RPMI8226 (cell line): ENCODE results near the gene FGF9.

Experiments
- DNase-seq: peaks from one replicate; pipeline ENCODE4 v3.0.0-alpha.2; 2015

The FGF9 gene

DNA sequence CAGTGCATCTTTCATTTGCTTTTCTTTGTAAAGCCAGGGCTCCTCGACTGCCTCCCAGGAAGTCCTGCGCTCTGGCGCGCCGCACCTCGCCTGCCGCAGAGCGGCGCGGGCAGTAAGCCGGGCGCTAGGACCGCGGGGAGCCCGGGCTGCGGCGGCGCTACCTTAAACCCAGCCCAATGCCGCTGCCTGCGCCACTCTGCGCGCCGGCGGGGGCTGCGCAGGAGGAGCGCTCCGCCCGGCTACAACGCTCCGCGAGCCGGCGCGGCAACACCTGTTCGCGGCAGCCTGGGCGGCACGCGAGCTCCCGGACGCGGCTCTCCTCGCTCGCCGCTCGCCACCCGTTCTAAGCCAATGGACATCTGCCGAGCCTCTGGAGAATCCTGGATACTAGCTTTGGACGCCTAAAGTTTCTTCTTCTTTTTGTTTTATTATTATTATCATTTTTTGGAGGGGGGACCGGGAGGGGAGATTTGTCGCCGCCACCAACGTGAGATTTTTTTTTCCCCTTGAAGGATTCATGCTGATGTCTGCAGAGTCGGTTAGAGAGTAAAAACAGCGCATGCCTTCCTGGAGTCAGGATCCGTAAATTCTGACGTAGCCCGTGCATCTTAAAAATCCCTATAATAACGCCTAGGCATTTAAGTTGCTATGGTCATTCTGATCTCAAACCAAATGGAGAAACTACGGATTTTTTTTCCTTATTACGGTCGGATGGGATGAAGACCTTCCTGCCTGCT lies at the start of gene FGF9:
TSS of gene FGF9 (plus strand) at position 191 of the 737 bp plus-strand sequence. CDS start 840 bp downstream, outside the sequence.
- DNase-seq = peak; percentile 91

DNA sequence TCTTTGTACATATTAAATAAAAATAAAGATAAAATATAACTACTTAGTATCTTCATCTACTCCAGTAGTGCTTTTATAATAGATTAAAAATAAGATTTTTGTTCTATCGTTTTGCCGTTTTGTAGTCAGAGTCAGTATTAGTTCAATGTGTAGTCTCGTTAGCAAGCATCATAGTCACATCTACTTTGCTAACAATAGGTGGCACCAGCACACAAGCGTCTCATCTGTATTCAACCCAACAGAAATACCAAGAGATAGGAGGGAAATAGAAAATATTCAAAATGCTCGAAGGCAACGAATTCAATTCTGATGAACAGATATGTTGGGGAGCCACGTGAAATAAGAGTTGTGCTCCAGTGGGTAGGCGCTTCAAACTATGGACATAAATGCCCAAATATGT lies 45.5 kb upstream of the FGF9 start:
- peak; percentile 59 for DNase-seq

DNA sequence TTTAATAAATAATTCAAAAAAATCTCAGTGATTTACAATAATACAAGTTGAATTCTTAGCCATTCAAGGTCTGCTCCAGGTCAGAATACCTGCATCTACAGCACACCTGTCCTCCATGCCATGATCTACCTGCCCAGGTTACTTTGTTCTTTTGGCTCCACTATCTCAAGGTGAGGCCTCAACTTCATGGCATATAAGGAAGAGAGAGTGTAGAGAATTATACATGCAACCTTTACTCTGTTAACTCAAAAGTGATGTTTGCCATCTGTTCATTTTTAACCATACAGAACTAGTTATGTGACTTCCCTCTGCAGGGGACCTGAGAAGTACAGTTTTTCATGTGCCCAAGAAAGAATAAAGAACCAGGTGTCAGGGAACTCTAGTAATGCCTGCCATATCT lies 38.7 kb upstream of the FGF9 start:
- no peak for DNase-seq

DNA sequence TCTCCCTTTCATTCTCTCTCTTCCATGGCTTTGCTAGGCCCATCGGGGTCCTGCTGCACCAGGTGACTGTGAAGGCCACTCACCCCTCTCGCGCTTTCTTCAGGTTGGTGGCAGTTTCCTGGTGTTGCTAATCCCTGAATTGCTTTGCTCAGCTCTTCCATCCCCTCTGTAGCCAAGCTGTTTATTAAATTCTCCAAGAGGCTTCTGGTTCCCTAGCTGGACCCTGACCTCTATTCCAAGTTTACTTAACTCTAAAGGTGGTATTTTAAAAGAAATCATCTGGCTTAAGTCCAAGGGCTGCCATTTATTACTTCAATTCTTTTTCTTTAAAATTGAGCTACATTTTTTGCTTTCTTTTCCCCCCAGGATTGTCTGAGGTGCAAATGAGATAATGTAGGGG lies 34.2 kb upstream of the FGF9 start:
- peak; percentile 18 for DNase-seq

DNA sequence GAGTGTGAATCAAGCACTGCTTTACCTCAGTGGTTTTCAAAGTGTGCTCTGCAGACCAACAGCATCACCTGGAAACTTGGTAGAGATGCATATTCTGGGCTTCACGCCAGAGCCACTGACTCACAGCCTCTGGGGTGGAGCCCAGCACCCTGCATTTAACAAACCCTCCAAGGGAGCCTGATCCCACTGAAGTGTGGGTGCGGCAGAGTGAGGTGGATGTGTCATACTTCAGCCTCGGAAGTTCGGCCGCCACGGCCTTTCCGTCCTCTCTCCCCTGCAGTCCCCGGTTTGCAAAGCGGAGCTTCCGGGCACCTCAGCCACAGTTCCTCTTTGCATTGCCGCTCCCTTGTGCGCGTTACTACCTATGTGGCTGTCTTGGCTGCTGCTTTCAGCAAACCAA lies 33.6 kb upstream of the FGF9 start:
- DNase-seq = peak; percentile 95

DNA sequence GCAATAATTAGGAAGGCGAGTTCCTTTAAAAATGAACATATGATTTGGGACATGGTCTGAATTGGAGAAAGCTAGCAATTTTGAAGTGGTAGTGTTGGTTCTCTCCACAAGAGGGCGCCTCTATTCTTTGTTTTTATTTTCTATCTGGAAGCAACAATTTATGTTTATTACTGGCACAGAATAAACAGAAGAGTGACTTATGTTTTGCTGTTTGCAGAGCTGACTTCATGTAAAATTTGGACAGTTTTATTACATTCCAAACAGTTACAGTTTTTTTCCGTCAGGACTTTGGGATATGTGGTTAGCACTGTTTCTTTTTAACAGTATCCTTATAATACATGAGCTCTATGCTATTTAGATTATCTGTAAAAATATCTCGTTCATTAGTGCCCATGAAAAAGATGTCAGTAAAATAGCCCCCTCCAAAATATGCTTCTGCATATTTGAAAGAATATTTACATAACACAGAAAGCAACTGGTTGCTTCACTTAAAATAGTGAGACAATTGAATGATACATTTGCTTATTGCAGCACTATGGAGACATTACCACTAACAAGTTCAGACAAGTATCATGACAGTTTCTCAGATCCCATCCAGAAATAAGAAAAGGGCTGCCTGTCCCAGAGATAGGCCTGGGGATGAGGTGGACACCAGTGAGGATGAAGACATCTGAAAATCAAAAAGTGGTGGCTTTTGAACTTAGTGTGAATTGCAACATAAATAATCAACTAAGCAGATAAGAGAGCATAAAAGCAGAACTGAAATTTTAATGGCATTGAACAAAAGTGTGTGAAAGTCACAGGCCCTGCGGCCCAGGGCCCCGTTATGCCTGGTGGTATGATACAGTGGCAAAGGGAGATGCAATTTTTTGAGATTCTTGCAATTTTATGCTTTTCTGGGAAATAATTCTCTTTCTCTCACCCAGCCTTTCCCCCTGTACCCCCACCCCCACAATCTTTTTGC lies 32.3 kb upstream of the FGF9 start:
- DNase-seq = peak; percentile 9

DNA sequence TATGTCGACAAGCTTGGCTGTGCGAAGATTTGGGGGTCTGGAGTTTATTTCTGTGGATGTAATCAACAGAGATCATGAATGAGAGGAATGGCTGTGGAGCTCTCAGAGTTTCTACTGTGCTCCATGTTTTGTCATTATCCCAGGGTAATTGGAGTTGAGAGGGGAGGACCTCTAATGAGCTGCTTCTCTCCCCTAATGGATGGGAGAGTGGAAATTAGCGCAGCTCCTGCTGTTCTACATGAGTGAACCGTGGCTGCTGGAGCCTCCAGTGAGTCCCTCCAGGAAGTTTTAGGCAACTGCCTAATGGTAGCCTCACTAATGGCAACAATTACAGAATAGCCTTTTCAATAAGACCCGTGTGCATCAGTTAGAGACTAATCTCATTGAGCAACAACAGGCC lies 31.3 kb upstream of the FGF9 start:
- no peak for DNase-seq

DNA sequence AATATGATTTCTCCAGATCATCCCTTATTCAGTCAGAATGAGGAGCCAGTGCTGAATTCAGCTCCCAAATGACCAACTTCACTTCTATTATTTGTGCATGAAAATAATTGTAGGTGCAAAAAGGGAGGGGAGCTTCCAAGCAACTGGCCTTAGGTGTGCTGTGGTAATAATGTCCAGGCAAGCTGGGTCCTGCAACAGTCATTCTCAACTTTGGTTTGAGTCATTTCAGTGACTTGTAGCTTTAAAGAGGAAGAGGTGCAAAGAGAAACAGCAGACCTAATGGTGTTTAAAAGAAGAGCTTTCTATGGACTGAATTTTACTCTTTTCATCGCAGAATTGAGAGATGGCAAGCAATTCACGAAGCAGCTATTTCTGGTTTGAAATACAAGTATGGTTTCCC lies 29.2 kb upstream of the FGF9 start:
- DNase-seq = no peak

DNA sequence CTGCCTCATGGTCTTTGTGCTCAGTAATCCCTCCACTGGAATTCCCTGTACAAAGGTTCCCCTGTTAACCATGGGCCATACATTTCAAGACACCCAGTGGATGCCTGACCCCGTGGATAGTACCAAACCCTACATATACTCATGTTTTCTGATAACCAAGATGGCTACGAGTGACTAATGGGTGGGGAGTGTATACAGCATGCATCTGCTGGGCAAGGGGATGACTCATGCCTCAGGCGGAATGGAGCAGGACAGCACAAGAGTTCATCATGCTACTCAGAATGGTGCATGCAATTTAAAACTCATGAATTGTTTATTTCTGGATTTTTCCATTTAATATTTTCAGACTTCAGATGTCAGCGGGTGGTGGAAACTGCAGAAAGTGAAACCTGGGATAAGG lies 13.3 kb upstream of the FGF9 start:
- no peak for DNase-seq

DNA sequence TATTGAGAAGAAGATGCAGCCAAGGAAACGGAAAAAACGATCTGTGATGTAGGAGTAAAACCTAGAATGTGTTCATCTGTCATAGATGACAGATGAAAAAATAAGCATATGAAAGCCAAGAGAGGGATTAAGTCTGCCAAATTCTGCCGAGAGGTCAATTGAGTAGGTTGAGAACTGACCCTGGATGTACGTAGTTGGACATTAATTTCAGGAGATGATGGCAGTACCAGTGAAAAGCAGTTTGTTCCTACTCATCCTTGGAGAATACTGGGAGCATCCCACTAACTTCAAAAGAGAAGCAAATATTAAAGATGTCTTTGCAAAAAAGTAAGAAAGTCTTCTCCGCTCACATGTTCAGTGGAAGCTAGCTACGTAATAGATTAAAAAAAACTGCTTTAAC lies 11.8 kb upstream of the FGF9 start:
- no peak for DNase-seq

DNA sequence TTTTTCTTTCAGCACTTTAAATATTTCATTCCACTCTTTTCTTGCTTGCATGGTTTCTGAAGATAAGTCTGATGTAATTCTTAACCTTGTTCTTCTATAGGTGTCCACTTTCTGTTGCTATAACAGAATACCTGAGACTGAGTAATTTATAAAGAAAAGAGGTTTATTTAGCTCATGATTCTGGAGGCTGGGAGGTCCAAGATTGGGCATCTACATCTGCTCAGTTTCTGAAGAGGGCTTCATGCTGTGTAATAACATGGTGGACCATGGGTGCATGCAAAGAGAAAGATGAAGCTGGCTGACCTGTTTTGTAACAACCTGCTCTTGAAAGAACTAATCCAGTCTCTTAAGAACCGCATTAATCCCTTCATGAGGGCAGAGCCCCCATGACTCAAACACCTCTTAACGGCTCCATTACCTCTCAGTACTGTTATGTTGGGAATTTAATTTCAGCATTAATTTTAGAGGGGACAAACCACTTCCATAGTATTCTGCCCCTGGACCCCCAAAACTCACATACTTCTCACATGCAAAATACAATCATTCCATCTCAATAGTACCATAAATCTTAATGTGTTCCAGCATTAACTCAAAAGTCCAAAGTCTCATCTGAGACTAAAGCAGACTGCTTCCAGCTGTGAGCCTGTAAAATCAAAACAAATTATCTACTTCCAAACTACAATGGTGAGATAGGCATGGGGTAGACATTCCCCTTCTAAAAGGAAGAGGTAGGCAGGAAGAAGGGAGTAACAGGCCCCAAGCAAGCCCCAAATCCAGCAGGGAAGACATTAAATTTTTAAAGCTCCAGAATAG lies 9.6 kb upstream of the FGF9 start:
- DNase-seq = no peak

DNA sequence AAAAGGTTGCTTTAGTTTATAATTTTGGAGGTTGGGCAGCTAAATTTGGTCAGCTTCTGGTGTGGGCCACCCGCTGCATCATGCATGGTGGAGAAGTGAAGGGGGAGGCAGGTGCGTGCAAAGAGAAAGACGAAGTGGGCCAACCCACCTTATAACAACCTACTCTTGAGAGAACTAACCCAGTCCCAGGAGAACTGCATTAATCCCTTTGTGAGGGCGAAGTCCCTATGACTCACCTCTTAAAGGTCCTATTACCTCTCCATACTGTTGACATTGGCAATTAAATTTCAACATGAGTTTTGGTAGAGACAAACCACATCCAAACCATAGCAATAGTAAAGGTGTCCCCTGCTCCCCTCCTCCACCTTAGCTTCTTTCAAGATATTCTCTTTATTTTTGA lies 7.7 kb upstream of the FGF9 start:
- DNase-seq = no peak

DNA sequence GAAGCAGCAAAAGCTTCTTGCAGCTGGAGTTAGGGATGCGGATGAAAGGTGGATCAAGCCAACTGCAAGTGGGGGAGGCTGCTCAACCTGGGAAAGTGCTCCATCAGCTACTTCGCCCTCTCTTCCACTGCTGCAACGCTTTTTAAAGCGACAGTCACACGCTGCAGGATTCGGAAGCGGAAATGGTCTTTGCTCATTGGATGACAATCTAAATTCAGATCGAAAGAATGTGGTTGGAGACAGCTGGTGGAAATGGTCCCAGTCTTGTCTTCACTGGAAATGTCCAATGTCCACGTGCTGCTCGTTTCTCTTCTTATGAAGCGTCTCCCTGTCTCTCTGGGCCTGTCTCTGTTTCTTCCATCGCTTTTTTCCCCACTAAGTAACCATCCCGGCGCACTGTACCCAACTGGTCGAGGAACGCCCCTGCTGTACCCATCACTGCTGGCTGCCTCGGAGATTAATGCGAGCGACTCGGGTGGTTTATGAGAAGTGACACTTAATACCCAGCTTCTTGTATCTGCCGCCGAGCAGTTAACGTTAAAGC lies 2.1 kb upstream of the FGF9 start:
- no peak for DNase-seq

DNA sequence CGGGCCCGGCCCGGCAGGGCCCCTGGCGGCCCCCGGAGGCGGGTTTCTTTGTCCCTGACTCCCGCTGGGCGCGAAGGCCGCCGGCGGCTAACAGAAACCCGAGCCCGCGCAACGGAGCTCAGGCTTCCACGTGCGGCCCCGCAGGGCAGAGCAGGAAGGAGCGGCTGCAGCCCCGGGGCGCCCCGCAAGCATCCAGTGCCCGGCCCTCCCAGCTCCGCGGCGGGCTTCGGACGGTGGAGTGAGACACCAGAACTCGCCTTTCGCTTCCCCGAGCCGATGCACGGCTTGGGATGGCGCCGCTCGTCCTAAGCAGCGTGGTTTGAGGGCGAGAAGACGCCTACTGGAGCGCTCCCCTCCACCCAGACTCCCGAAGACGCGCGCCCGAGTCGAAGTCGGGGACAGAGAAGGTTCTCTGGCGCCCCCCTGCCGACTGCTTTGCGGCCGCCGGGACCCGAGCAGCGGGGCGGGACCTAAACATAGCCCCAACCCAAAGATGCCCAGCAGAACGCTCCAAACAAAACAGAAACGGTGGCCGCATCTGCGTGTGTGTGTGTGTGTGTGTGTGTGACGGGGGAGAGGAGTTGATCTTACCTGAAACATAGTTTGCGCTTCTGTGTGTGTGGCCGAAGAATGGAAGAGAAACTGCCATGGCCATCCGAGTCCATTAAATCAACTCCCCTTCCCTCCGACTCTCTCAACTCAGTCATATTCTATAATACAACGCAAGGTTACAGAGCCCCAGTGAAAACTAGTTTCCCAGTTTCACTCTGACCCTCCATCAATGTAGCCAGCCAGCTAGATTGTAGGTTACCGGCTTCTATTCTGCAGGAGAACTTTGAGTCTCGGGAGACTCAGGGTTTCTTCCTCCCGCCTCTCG lies 629 bp upstream of the FGF9 start:
- peak; percentile 86 for DNase-seq

DNA sequence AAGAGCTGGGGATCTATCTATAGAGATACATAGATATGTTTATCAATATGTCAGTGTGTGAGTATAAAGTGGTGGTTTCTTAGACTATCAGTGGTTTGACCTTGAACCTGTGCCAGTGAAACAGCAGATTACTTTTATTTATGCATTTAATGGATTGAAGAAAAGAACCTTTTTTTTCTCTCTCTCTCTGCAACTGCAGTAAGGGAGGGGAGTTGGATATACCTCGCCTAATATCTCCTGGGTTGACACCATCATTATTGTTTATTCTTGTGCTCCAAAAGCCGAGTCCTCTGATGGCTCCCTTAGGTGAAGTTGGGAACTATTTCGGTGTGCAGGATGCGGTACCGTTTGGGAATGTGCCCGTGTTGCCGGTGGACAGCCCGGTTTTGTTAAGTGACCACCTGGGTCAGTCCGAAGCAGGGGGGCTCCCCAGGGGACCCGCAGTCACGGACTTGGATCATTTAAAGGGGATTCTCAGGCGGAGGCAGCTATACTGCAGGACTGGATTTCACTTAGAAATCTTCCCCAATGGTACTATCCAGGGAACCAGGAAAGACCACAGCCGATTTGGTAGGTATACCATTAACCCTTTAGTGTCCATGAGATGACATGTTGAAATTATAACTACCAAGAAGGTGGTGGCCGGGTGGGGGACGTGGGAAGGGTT lies 880 bp downstream of the FGF9 start:
- peak; percentile 16 for DNase-seq

DNA sequence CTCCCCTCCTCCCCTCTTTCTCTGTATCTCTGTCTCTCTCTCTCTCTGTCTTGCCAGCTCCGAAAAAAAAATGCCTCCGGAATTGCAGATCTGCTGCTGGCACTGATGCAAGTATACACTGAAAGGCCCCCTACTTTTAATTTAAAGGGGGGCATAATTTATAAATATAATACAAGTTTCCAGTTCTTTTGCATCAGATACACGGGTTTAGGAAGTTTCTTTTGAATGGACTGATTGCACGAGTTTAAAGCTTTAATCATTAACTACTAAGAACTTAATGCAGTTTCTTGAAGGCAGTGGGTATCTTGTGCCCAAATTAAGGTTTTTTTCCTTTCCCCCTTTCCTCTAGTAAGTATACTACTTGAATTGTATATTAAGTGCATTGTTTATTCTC lies 1.4 kb downstream of the FGF9 start:
- DNase-seq = peak; percentile 11

DNA sequence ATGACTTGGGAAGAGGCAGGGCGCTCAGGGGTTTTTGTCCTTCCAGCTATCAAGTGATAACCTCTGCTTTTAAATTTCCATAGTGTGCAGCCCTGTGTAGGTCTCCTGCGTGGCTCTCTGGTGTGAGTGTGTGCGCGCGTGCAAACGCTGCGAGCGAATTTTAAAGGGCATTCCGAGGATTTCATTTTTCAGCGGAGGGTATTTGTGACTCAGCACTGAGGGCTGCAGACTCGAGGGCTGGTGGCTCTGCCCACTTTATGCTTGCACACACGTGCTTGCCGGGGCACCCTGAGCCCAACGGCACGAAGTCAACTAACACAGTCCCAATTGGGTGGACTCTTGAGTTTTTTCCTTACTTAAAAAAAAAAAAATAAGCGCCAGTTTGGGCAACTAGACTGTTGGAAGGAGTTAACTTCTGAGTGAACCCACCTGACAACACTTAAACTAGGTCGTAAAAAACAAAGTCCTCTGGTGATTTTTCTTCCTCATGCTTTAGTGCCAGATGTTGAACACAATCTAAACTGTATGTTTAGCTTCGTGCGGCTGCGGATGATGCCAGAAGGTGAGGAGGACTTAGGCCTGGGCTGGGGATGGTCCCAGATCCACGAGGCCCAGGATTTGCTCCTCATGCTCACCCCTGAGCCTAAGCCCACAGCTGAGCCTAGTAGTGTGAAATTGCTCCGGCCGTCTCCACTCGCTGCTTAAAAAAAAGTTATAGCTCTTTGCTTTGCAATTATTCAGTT lies 2.1 kb downstream of the FGF9 start:
- DNase-seq = peak; percentile 70

DNA sequence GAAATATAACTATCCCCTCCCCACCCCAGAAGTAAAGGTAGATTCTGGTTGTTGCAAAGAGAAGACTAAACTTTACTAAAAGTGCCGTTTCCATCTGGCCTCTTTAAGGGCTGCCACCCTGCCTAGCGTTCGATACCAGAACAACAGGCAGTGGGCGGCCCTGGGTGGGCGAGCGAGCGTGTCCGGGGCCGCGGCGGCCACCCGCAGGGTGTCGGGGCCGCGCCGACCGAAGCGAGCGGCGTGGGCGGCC lies 2.6 kb downstream of the FGF9 start:
- no peak for DNase-seq

DNA sequence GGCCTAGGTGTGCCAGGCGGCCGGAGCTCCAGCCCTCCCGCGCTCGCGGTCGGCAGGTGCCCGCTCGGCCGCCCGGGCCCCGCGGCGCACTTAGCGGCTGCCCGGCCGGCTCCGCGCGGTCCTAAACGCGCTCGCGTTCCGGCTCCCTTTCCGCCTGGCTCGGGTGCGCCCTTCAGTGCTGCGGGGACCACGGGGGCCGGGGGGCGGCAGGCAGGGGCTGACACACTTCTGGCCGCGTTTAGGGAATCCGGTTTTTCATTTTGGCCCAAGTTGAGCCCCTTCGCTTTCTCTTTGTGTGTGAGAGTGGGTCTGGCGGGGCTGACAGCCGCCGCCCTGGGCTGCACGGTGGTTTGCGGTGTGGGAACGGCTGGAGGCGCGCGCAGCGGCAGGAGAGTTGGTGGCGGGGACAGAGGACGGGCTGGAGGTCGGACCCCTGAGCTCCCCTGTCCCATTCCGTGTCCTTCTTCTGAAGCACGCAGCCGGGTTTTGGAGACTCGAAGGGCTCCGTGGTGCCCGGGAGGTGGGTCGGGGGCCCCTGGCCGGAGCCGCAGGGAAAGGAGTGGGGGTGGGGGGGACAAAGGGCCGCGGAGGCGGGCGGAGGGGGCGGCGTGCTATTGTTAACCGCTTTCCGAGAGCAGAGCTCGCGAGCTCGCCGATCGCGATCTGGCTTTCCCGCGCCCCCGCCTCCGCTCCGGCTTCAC lies 3.1 kb downstream of the FGF9 start:
- peak; percentile 64 for DNase-seq

DNA sequence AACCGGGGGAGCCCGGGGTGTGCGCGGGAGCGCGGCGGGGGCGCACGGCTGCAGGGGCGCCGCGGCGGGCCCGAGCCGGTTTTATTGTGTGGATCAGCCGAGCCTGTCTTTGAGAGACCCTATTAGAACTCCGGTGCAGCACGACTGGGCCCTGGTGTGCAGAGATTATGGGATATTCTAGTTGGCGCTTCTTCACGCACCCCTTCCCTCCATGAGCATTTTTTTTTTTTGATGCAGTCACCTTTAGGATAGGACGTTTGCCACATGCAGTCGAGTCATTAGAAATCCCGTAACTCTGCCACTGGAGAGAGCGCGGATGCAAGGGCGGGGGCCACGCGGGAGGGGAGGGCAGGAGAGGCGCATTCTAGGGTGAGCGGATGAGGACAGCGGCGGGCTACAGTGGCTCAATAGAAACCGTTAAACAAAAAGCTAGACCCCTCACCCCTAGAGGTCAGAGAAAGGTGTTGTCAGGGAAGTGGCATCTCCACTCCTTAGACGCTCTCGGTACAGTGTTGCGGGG lies 3.7 kb downstream of the FGF9 start:
- peak; percentile 54 for DNase-seq
